ENCODE measurements around the gene PIEZO2.

The PIEZO2 gene

GRCh38 chr18:10863026-10863425 lies 286.3 kb downstream of the PIEZO2 start:
- no peaks in the 10 kb centered on the region for H3K36me3 ChIP-seq (ENCODE audit: low read depth)
- no peaks in the 10 kb centered on the region for H3K4me1 ChIP-seq (ENCODE audit: insufficient read depth, poor library complexity, severe bottlenecking)
- TF ChIP-seq CTCF (IDR thresholded peaks at IDR 0.05; ENCODE audit: poor library complexity, severe bottlenecking), result no peak
- DNase-seq (ENCODE audit: low spot score) (no peak), ATAC-seq (ENCODE audit: low read depth) (no peak)
- no peaks in the 10 kb centered on the region for H3K27me3 ChIP-seq (ENCODE audit: insufficient read depth, poor library complexity, severe bottlenecking)
- no peak overlapping the region for H3K27ac ChIP-seq (ENCODE audit: poor library complexity, severe bottlenecking)
- no peaks in the 10 kb centered on the region for H3K9me3 ChIP-seq (ENCODE audit: severe bottlenecking)
- H3K4me3 ChIP-seq (ENCODE audit: severe bottlenecking), result no peak overlapping the region

GRCh38 chr18:10860928-10861327 lies 288.4 kb downstream of the PIEZO2 start:
- no peaks in the 10 kb centered on the region for H3K9me3 ChIP-seq (ENCODE audit: severe bottlenecking)
- H3K27me3 ChIP-seq (ENCODE audit: insufficient read depth, poor library complexity, severe bottlenecking), result no peaks in the 10 kb centered on the region
- H3K27ac ChIP-seq (ENCODE audit: poor library complexity, severe bottlenecking), result no peak overlapping the region
- TF ChIP-seq CTCF (IDR thresholded peaks at IDR 0.05; ENCODE audit: poor library complexity, severe bottlenecking), result no peak
- H3K4me1 ChIP-seq (ENCODE audit: insufficient read depth, poor library complexity, severe bottlenecking), result no peaks in the 10 kb centered on the region
- no peaks in the 10 kb centered on the region for H3K36me3 ChIP-seq (ENCODE audit: low read depth)
- DNase-seq (ENCODE audit: low spot score) (no peak), ATAC-seq (ENCODE audit: low read depth) (no peak)
- no peak overlapping the region for H3K4me3 ChIP-seq (ENCODE audit: severe bottlenecking)

GRCh38 chr18:10860382-10860781 lies 289.0 kb downstream of the PIEZO2 start:
- no peaks in the 10 kb centered on the region for H3K4me1 ChIP-seq (ENCODE audit: insufficient read depth, poor library complexity, severe bottlenecking)
- TF ChIP-seq CTCF (IDR thresholded peaks at IDR 0.05; ENCODE audit: poor library complexity, severe bottlenecking), result no peak
- no peaks in the 10 kb centered on the region for H3K27me3 ChIP-seq (ENCODE audit: insufficient read depth, poor library complexity, severe bottlenecking)
- no peaks in the 10 kb centered on the region for H3K9me3 ChIP-seq (ENCODE audit: severe bottlenecking)
- no peak overlapping the region for H3K4me3 ChIP-seq (ENCODE audit: severe bottlenecking)
- ATAC-seq (ENCODE audit: low read depth) (no peak), DNase-seq (ENCODE audit: low spot score) (no peak)
- H3K36me3 ChIP-seq (ENCODE audit: low read depth), result no peaks in the 10 kb centered on the region
- H3K27ac ChIP-seq (ENCODE audit: poor library complexity, severe bottlenecking), result no peak overlapping the region

- ATAC-seq (ENCODE audit: low read depth), result no peak
Observed at GRCh38 chr18:10858477-10858876, 290.9 kb downstream of the PIEZO2 start.

More at GRCh38 chr18:10858477-10858876, 290.9 kb downstream of the PIEZO2 start:
- no peak overlapping the region for H3K27ac ChIP-seq (ENCODE audit: poor library complexity, severe bottlenecking)
- H3K4me1 ChIP-seq (ENCODE audit: insufficient read depth, poor library complexity, severe bottlenecking), result no peaks in the 10 kb centered on the region
- H3K4me3 ChIP-seq (ENCODE audit: severe bottlenecking), result no peak overlapping the region
- no peak for TF ChIP-seq CTCF (IDR thresholded peaks at IDR 0.05; ENCODE audit: poor library complexity, severe bottlenecking)
- H3K36me3 ChIP-seq (ENCODE audit: low read depth), result no peaks in the 10 kb centered on the region
- H3K9me3 ChIP-seq (ENCODE audit: severe bottlenecking), result no peaks in the 10 kb centered on the region
- DNase-seq (ENCODE audit: low spot score), result no peak
- H3K27me3 ChIP-seq (ENCODE audit: insufficient read depth, poor library complexity, severe bottlenecking), result no peaks in the 10 kb centered on the region

All from RWPE2 (cell line).